HepG2 (cell line): ENCODE data around the gene LINGO3. TPM values are rescaled to one million over a fixed set of nuclear protein-coding genes. Genes with fewer than 3 reads are reported as not detected.

ENCODE experiments used
- CCAR2 ChIP-seq: fragments of 200-400 bp; formaldehyde crosslinking; optimal IDR thresholded peaks from 2 replicates; pipeline ENCODE3; 2018; ENCODE audit warnings: low read depth, mild to moderate bottlenecking, low read length, moderate library complexity
- HIC2 ChIP-seq: sonication (generic); formaldehyde crosslinking; IDR thresholded peaks from 2 replicates; pipeline ENCODE4 v1.9.0; 2022; ENCODE audit warnings: low read depth, missing genetic modification reagents
- IRF2 ChIP-seq: IDR thresholded peaks from 2 replicates; pipeline ENCODE4 v1.6.1; 2018; ENCODE audit warnings: missing genetic modification reagents, missing compliant biosample characterization
- KDM3A ChIP-seq: IDR thresholded peaks from 2 replicates; pipeline ENCODE4 v1.6.1; 2018; ENCODE audit warnings: low read depth, missing compliant biosample characterization
- KDM5A ChIP-seq: fragments of 200-600 bp; sonication (generic); IDR thresholded peaks from 2 replicates; pipeline ENCODE4 v1.7.0; 2018; ENCODE audit warnings: antibody characterized with exemption, mild to moderate bottlenecking, low read length, borderline replicate concordance
- PITX1 ChIP-seq: sonication (generic); formaldehyde crosslinking; IDR thresholded peaks from 2 replicates; pipeline ENCODE4 v1.5.1; 2020; ENCODE audit warnings: mild to moderate bottlenecking, missing genetic modification reagents
- PLRG1 ChIP-seq: fragments of 450-650 bp; conservative IDR thresholded peaks from 2 replicates; pipeline ENCODE4 v1.6.1; 2016
- RBFOX2 ChIP-seq: fragments of 200-400 bp; formaldehyde crosslinking; IDR thresholded peaks from 2 replicates; pipeline ENCODE4 v1.6.1; 2017; ENCODE audit warnings: low read depth, mild to moderate bottlenecking, low read length
- TAF1 ChIP-seq: sonication (generic); formaldehyde crosslinking; IDR thresholded peaks from 2 replicates; pipeline ENCODE4 v1.4.0; 2020; ENCODE audit warnings: missing genetic modification reagents
- THAP7 ChIP-seq: sonication (generic); formaldehyde crosslinking; IDR thresholded peaks from 2 replicates; pipeline ENCODE4 v1.8.1; 2023; ENCODE audit warnings: mild to moderate bottlenecking, missing genetic modification reagents
- YY1 ChIP-seq: IDR thresholded peaks from 2 replicates; pipeline ENCODE4 v1.6.1; 2011; ENCODE audit warnings: low read length, low read depth, moderate library complexity, mild to moderate bottlenecking; ENCODE audit not compliant: insufficient read depth, insufficient replicate concordance
- ZNF292 ChIP-seq: sonication (generic); formaldehyde crosslinking; IDR thresholded peaks from 2 replicates; pipeline ENCODE4 v1.8.1; 2022; ENCODE audit warnings: mild to moderate bottlenecking, low read depth, missing genetic modification reagents, borderline replicate concordance
- ZNF513 ChIP-seq: sonication (generic); formaldehyde crosslinking; conservative IDR thresholded peaks from 2 replicates; pipeline ENCODE4 v1.5.0; 2020; ENCODE audit warnings: missing genetic modification reagents
- ZNF580 ChIP-seq: IDR thresholded peaks from 2 replicates; pipeline ENCODE4 v1.6.1; 2016; ENCODE audit warnings: low read depth, borderline replicate concordance
- ZNF780A ChIP-seq: sonication (generic); formaldehyde crosslinking; IDR thresholded peaks from 2 replicates; pipeline ENCODE4 v1.8.0; 2022; ENCODE audit warnings: mild to moderate bottlenecking, missing genetic modification reagents, moderate library complexity
- ZSCAN30 ChIP-seq: sonication (generic); formaldehyde crosslinking; IDR thresholded peaks from 2 replicates; pipeline ENCODE4 v1.5.0; 2020; ENCODE audit warnings: mild to moderate bottlenecking, missing genetic modification reagents
- polyA plus RNA-seq, 8 experiments: library from polyadenylated mRNA; depleted of rRNA in 3 of 8; stranded (reverse) in 7 of 8; unstranded in 1 of 8; fragments of >200 nt; fragmentation: Illumina TruSeq in 4 of 8; extraction: Trizol in 4 of 8; gene quantifications; 2 replicates each; pipeline versions ENCODE4 v1.2.1 to v1.2.3, GENCODE V29; 2011 to 2016; ENCODE audit warnings: low read depth in 4 of 8, missing spikeins in 1 of 8, mixed read lengths in 1 of 8; ENCODE audit not compliant: insufficient read depth in 1 of 8
- total RNA-seq, 5 experiments: library from RNA; depleted of rRNA; stranded (reverse); fragments of >200 nt; fragmentation: Illumina TruSeq; extraction: Trizol; gene quantifications; 2 replicates each; pipeline ENCODE4 v1.2.3, GENCODE V29; 2016; ENCODE audit warnings: low read depth in 1 of 5

LINGO3 gene
- total and polyA plus RNA-seq, 2 of the 13 experiments (the other 11 are each of a cell fraction or from before 2014, with no cell fraction given) = not detected

GRCh38 chr19:2269244-2270156 is 38.5 kb downstream of the LINGO3 start (continued):
- TF ChIP-seq KDM3A (peak; percentile 92), RBFOX2 (peak; percentile 100), YY1 (peak; percentile 99), ZSCAN30 (CRISPR knock-in tag) (0 out of 2 replicates have a peak, but pooled peaks have one; percentile 3), CCAR2 (no peak), THAP7 (CRISPR knock-in tag) (no peak), ZNF292 (no peak), IRF2 (CRISPR knock-in tag) (peak; percentile 38; the same call in 1 of the 2 replicates), KDM5A (peak; percentile 70; the same call in 1 of the 2 replicates), TAF1 (CRISPR knock-in tag) (peak; percentile 99), PITX1 (CRISPR knock-in tag) (peak; percentile 30), PLRG1 (no peak), ZNF780A (CRISPR knock-in tag) (no peak), HIC2 (CRISPR knock-in tag) (no peak), ZNF513 (no peak), ZNF580 (CRISPR knock-in tag) (peak; percentile 22; the same call in 1 of the 2 replicates)
